AML-193 (cell line): ENCODE data around the gene ANXA2R.
A peak's percentile ranks its signal among the peaks of the same experiment; 100 is the strongest.
"Not testable (repeated sequence)": the region's sequence is repeated elsewhere in the genome, so short reads cannot be mapped to it uniquely, and the experiment has no call there.

Experiments
- DNase-seq, 2 experiments: peaks; one replicate each; lab custom pipeline; 2025; lab: John Stamatoyannopoulos, UW

The ANXA2R gene

GRCh38 chr5:43033841-43034590, 6.1 kb downstream of the ANXA2R start:
- DNase-seq, result no peak

GRCh38 chr5:43027054-43027785, 12.9 kb downstream of the ANXA2R start:
- DNase-seq, result no peak

- not testable (repeated sequence) for DNase-seq
Observed at GRCh38 chr5:43025184-43025950, 14.8 kb downstream of the ANXA2R start.

GRCh38 chr5:43024217-43024616, 15.9 kb downstream of the ANXA2R start:
- DNase-seq, result no peak

- no peak for DNase-seq
Observed at GRCh38 chr5:43021151-43021550, 19.0 kb downstream of the ANXA2R start.

GRCh38 chr5:43020399-43020746, 19.7 kb downstream of the ANXA2R start:
- peak in 1 of 2 experiments; percentile 75 for DNase-seq

- peak; percentile 83 to 91 for DNase-seq
Observed at GRCh38 chr5:43019614-43020398, 20.3 kb downstream of the ANXA2R start.

- no peak for DNase-seq
Observed at GRCh38 chr5:43019291-43019613, 20.9 kb downstream of the ANXA2R start.

- DNase-seq, result peak in 1 of 2 experiments; percentile 28
Observed at GRCh38 chr5:43017428-43017815, 22.7 kb downstream of the ANXA2R start.

- DNase-seq, result no peak
Observed at GRCh38 chr5:43016217-43016779, 23.8 kb downstream of the ANXA2R start.

- DNase-seq, result no peak
Observed at GRCh38 chr5:43014522-43014921, 25.6 kb downstream of the ANXA2R start.

GRCh38 chr5:43010935-43011315, 29.2 kb downstream of the ANXA2R start:
- DNase-seq, result no peak

- peak; percentile 49 to 68 for DNase-seq
Observed at GRCh38 chr5:43008363-43009153, 31.6 kb downstream of the ANXA2R start.

- DNase-seq, result peak; percentile 59 to 75
Observed at GRCh38 chr5:43007911-43008362, 32.2 kb downstream of the ANXA2R start.

- peak; percentile 78 to 83 for DNase-seq
Observed at GRCh38 chr5:43007246-43007910, 32.7 kb downstream of the ANXA2R start.

GRCh38 chr5:43006424-43007202, 33.5 kb downstream of the ANXA2R start:
- DNase-seq, result no peak

- no peak for DNase-seq
Observed at GRCh38 chr5:43005031-43005430, 35.1 kb downstream of the ANXA2R start.

- DNase-seq, result no peak
Observed at GRCh38 chr5:43001748-43002147, 38.4 kb downstream of the ANXA2R start.

- no peak for DNase-seq
Observed at GRCh38 chr5:43000914-43001313, 39.2 kb downstream of the ANXA2R start.
